GM21515 (cell line): ENCODE measurements around the gene CRAT.

Experiments used
- ATAC-seq: cut with Tn5 transposase; IDR thresholded peaks from one replicate; pipeline ENCODE4 v1.9.1; 2021; ENCODE audit not compliant: unreplicated experiment

CRAT gene

DNA sequence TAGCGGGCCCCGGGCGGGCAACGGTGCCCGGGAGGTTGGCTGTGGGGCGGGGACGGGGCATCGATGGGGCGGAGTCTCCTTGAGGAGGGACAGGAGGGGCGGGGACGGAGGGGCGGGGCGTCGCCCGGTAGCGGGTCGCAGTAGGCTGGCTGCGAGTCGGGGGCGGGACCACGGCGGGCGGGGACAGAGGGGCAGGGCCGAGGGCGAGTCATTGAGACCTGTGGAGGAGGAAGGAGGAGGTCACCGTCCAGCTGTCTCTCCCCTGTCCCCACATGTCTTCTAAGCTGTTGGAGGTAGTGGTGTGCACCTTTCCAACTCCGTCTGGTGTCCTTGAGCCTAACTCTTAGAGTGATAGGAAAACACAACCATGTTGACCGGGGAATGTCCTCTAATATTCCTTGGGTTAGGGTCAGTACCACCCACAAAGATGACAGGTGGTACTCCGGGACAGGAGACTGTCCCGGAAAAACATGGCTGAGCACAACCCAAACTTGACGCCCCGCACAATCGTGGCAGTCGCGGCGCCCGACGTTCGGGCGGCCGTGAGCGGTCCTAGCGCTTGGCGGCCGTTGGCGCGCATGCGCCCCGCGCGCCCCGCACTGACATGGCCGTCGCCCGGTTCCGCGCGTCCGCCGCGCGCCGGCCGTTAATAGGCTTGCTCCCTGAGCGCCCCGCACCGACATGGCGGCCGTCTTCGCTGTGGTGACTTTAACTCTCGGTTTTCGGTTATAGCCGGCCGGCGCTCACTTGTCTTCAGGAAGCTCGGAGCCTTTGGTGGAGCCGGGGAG, at the start of gene CRAT, which contains the start of gene PTPA:
Gene CRAT (minus strand): TSS at position 54 of the 788 bp plus-strand sequence. CDS start 284 bp downstream, outside the sequence.
Gene PTPA (plus strand): TSS at position 676 of the 788 bp plus-strand sequence. CDS start 186 bp downstream, outside the sequence.
- peak; percentile 68 for ATAC-seq

DNA sequence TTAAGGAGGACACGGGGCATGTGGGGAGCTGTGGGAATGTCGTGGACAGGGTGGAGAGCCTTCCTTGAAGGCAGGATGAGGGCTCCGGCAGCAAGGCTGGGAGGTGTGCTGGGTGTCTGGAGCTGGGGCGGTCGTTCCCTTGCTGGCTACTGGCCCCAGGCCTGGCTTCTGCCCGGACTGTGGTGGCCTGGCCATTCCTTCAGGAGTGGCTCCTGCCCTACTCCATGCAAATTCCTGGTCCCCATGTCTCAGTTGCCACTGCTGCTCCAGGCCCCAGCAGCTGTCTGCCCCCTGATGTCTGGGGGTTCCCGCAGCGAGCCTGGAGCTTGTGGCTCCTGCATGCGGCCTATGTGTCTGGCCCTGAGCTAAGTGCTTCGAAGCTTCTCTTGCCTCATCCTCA, 45.6 kb upstream of the CRAT start:
- no peak for ATAC-seq

DNA sequence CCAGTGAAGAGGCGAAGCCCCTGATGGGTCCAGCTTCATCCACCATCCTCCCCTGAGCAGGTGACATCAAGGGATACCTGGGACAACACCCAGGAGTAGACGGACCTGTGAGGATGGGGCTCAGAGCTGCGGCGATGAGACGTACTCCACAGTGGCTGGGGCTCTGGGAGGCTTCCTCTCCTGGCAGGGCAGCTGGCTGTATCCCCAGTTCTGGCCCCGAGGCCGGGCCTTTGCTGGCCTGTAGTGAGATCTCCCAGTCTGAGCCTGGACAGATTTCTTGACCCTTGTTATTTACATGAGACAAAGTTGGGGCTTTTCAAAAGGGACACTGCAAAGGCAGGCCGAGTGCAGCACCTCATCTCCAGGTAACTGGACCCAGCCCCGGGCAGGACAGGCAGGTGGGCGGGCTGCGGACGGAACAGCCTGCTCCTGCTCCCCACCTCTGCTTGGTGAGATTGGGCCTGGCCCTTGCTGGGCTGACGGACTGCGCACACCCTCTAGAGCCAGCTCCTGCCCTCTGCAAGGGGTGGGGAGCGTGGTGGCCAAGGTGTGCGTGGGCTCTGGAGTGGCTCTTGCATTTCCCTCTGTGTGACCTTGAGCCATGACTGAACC, 44.4 kb upstream of the CRAT start:
- no peak for ATAC-seq

DNA sequence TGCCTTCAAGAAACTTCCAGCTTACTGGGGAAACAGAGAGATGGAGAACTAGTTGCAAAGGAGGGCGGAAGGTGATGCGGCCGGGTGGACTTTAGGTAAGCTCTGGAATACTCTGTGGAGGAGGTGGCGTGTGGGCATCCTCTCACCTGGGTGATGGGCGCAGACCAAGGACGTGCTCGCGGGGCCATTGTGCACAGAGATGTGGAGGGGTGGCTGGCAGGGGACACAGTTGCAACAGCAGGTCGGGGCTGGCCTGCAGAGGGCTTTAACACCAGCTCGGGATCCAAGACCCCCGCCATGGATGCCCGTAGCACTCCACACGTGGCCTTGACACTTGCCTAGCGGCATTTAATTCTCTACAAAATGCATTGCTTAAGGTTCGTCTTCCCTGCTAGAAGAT, 40.9 kb upstream of the CRAT start:
- no peak for ATAC-seq

DNA sequence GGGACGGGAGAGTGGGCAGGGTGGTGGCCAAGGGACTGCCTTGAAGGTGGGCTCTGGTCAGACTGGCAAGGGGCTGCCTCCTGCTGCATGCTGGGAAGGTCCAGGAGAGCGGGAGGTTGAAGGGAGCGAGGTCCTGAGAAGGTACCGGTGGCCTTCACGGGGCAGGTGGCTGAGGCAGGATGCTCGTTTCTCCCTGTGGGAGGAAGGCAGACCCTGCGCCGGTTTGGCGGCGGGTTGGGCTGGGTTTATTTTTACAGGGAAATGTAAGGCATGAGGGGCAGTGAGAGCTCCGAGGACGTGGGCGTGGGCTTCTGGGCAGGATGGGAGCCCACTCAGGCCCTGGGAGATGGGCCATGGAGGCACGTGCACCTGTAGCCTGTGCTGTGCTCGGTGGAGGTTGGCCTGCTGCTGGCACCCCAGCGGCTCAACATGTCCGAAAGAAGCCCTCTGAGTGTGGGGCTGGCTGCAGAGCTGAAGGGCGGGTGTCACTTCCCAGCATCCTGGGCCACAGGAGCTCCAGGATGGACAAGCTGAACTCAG, 40.1 kb upstream of the CRAT start:
- ATAC-seq: no peak

DNA sequence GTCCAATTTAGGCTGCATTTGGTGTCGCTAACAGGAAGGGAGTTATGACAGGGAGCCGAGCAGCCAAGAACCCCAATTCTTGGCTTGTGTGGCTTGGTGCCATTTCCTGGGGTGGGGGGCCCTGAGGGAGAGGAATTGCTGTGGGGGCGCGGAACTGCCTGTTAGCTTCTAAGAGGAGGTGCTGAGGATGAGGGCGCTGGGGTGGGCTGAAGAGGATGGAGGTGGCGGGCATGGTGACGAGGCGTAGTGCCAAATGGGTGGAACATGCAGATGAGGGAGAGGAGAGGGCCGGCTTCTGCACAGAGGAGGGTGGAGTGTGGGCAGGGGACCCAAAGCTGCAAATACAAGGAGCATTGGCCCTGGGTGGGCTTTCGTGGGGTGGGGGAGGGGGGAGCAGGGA, 39.5 kb upstream of the CRAT start:
- no peak for ATAC-seq

DNA sequence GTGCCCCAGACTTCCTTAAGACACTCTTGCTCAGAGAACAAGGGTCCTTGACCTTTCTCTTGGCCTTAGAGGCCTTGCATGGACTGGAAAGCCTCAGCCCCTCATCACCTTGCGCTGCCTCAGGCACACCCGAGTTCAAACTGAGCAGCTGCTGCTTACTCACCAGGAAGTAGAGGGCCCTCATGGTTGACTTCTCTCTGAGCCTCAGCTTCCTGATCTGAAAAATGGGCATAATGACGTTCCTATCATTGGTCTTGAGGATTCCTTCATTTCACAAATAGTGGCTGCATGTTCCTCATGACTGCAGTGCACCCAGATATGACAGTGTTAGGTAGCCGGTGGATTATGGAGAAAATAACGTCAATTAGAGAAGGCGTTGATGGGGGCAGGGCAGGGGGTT, 38.8 kb upstream of the CRAT start:
- ATAC-seq: no peak

DNA sequence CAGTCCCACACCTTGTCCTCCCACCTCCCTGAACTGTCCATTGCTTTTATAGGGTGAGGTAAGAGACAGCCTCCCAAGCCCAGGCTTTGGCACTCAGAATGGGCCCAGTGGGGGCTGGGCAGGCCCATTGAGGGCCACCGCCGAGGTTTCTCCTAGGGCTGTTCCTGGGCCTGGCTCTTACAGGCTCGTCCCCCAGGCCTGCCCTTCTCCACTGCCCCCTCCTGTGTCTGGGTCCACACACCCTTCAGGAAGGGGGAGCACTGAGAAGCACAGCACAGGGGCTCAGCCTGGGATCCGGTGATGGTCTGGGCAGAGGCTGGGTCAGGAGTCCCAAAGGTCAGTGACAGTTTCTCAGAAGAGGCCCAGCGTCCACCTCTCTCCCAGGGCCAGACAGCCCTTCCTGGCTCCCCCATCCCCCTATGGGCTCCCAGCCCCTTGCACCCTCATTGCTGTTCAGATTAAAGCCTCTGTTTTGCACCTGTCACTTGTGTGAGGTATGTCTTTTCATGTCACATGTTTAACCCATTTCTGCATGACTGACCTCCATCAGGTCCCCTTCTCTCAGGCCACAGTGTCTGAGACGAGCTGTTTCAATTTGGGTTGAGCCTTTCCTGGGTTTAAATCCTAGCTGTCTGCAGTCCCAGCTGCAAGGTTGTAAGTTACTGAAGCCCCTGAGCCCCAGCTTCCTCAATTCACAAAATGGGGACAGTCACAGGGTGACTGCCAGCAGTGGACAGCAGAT, 38.0 kb upstream of the CRAT start:
- no peak for ATAC-seq

DNA sequence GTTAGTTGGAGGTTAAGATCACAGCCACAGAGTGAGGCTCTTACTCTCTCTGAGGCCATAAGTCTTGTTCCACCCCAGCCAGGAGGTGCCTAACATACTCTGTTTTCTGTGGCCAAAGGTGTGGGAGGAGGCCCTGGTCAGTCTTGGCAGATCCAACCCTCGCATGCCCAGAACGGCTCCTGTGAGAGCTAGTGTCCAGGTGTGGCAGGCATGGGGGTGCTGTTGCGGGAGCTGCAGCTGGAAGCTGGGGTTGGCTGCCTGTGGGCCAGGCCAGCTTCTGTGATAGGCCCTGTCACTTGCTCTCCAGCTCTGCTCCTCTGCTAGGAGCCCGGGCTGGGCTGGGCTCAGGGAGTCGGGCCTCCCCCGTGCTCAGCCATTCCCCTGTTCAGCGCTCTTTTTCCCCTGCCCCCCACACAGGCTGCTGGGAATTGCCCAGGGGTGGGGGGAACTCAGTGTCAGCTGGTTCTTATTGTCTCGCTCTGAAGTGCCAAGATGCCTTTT, 35.9 kb upstream of the CRAT start:
- no peak for ATAC-seq

DNA sequence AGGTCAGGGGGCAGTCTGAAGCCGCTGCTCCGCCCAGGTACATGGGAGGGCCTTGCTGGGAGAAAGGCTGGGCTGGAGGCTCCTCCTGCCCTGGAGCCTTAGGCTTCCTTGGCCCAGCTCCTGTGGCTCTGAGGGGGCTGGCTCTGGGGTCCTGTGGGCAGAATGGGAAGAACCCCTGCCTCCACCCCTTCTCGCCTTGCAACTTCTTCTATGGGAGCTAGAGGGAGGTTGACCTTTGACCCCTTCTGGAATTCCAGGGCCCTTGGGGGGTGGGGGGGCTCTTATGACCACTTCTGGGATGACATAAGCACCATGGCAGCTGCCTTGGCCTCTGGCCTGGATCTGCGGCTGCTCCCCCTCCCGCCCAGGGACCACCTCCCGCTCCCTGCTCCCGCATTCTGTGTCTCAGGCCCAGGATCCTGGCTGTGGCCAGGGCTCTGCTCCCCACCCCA, 35.3 kb upstream of the CRAT start:
- ATAC-seq: no peak

DNA sequence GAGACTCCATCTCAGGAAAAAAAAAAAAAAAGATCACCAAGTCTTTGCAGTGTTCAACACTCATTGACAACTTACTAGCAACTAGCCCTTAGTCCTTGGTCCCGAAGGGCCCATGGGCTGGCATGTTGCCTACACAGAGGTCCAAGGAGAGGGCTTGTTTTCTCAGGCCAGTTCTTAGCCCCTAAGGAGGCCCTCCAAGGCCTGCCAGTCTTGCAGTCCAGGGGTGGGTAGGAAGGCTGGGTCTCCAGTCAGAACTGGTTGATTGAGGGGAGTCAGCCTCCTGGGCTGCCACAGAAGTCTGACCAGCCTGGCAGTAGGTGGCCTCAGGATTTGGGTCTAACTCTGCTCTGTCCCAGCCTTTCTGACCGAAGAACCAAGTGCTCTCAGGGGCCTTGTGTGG, 34.7 kb upstream of the CRAT start:
- no peak for ATAC-seq

DNA sequence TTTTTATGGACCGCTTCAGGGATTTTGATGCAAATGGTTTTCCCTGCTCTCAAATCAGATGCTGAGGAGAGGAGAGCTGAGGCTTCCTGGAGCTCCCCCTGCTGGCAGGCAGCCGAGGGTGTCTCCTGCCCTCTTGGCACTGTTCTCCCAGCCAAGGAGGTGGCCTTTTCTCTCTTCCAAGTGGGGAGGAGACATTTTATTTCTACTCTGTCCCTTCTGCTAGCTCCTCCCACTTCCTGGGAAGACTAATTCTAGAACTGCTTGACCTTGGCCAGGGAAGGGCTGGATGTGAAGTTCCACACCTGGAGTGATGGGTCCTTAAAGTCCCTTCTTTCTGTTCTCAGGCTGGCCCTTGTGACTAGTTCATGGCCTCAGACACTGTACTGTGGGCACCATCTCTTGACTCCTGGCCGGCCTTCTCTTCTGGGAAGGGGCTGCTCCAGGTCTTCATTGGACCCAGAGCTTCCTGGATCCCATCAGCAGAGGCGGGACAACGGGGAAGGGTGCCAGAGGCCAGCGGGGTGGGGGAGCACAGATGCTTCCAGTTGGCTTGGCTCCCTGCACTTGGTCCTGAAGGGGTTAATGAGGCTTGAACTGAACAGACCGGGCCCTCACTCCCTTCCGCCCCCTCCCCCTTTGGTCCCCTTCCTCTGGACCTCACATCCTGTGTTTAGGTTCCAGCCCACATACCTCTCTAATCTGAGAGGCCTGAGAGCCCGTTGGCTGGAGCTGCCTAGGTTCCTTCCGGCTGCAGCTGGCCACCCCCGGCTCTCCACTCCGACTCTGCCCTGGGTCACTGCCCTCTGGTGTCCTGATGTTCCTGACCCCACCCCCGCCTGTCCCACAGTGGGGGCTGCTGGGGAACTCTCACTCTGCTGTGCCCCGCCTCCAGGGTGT, 32.7 kb upstream of the CRAT start:
- no peak for ATAC-seq

DNA sequence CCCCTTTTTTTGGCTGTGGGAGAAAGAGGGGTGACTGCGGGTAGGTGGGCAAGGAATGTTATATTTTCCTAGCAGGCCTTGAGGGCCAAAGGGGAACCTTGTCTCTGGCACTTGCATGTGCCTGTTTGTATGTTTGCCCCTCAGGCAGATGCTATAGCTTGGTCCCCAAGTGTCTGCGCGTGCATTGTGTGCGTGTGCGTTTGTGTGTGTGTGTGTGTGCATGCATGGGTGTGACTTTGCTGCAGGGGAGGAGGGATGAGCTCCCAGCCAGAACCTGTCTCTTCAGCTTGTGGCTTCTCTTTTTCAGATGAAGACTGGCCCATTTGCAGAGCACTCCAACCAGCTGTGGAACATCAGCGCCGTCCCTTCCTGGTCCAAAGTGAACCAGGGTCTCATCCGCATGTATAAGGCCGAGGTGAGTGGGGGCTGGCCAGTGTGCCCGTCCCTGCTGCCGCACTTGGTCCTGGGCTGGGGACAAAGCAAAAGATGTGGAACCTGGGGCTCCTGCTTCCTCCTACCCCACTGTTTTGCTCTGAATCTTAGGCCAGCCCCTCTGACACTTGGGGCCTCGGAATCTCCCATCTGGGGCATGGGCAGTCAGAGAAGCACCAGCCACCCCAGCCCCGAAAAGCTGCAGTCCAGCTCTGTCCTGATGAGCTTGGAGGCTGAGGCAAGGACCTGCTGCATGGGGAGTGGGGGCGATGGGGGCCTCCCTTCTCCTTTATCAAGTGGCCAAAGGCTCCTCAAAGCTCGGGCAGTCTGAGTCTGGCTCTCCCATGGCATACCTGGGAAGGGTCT, 31.7 kb upstream of the CRAT start:
- ATAC-seq: no peak

DNA sequence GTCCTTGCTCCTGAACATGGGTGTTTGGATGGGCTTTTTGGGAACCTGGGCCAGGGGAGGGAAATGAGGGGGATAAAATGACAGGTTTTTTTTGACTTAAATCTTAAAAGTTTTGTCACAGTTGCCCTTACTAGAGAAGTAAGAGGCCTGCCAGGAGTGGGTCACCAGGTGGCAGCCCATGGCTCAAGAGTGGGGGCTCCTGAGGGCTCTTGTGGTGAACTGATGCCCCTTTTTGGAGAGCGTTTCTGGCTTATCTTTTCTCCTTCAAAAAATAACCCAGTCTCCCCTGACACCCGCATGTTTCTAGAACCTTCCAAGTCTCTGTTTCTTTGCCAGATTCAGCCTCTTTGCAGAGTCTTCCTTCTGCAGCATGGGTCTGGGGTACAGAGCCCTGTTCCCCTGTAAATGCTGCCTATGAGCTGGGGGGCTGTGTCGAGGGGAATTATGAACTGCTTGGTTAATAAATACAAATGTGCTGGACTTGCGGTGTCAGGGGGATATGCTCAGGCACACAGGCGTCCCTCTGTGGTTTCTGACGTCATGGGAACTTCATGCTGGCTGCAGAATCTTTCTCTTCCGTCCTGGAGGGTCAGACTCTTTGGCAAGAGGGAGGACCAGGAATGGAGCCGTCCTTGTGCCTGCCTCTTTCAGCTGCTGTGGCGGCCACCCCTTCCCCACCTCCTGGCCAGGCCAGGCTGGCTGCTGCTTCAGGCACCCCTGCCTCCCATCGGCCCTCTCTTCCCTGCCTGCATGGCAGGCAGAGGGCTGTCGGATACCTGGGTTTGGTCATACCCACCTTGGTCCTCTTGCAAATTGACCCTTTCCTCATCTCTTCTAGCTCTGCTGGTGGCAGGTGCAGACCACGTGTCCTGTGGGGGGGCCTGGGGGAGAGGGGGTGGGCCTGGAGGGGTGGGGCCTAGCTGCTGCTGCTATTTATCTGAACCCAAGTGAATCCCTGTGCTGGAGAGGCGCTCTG, 30.8 kb upstream of the CRAT start:
- no peak for ATAC-seq

DNA sequence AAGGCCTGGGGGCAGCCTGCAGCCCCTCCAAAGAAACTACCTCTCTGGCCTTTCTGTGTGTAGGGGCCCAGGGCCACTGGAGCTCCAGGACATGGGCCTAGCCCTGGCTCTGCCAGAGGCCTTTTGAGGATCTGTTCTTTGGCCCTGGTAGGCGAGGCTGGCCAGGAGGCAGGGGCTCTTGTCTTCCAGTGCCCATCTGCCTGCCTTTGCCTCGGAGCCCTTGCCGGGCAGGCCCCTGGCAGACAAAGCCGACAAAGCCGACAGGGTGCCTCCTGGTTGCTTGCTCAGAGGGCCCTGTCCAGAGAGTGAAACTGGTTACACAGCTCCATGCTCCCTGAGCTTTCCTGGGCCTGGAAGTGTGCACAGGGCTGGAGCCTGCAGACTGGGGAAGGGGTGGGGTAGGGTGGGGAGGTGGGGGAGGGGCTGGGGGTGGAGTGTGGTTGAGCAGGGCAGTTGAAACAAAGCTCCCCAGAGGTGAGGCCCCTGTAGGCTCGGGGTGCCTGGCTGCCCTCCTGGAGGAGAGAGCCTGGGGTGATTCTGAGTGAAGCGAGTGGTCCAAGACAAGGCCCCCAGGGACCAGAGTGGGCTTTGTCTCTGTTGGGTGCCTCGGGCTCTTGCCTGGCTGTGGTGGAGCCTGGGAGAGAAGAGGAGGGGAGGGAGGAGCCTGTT, 29.9 kb upstream of the CRAT start:
- ATAC-seq: peak; percentile 5

DNA sequence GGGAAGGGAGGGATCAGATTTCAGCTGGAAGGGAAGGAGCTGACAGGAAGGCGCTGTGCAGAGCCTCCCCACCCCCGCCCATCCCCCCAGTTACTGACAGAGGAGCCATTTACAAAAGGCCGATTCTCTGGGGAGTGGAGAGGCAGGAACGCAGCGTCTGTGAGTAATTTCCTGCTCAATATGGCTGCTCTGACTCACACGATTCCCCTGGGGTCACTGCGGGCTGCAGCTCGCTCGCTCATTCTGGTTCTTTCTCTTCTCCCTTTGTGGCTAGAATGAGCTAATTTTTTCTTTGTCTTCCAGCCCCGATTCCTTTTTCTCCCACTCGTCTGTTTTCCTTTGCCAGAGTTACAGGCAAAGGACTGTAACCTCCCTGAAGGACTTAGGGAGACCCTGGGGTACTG, 29.4 kb upstream of the CRAT start:
- ATAC-seq: peak; percentile 58

DNA sequence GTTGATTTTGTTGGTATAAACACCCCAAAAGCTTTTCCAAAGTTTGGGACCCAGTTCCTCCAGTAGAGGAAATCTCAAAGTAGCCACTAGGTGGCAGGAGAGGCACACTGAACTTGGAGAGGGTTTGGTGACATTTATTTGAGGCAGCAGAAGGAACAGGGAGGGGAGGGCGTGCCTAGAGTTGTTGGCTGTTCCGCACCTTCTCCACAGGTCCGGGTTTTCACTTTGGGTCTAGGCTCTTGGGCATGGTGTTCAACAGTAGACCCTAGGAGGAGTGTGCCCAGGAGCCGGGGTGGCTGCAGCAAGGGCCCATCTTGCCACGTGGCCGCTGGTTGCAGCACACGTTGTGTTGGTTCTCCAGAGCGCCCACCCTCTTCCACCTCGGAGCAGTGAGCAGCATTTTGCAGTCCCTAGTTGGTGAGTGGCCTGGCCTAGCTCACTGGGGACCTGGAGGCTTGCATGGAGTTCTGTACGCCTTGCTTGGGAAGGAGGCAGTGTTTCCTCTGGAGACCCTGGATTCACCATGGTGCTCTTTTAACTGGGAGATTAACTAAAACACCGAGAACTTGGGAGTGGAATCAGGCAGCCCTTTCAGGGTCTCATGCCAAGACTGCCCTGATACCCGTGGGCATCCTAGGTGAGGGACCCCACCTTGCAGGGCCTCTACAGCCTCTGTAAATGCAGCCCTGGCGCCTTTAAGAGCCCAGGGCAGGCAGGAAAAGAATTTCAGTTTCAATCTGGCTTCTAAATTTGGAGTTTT, 28.8 kb upstream of the CRAT start:
- ATAC-seq: peak; percentile 32
